Skeletal muscle tissue (tissue), 4 donors: ENCODE results near the gene BPGM. TPM values are rescaled to one million over a fixed set of nuclear protein-coding genes. Genes with fewer than 3 reads are reported as not detected.

ENCODE experiments used
- H3K27ac ChIP-seq: one replicate; pipeline ENCODE4 v1.7.0; 2013; ENCODE audit warnings: mild to moderate bottlenecking, low read depth, low read length, inconsistent platforms
- H3K27me3 ChIP-seq, 3 donors: one replicate each; pipeline ENCODE4 v1.7.0; 2013; ENCODE audit warnings: low read length in 3 of 3; ENCODE audit not compliant: control insufficient read depth in 3 of 3, insufficient read depth in 3 of 3
- H3K36me3 ChIP-seq, 3 donors: one replicate each; pipeline ENCODE4 v1.7.0; 2013; ENCODE audit warnings: low read length in 3 of 3; ENCODE audit not compliant: control insufficient read depth in 3 of 3, insufficient read depth in 3 of 3
- H3K4me1 ChIP-seq, 3 donors: one replicate each; pipeline ENCODE4 v1.7.0; 2013; ENCODE audit warnings: low read length in 3 of 3, mild to moderate bottlenecking in 3 of 3; ENCODE audit not compliant: control insufficient read depth in 3 of 3, insufficient read depth in 3 of 3
- H3K4me3 ChIP-seq, 3 donors: one replicate each; pipeline ENCODE4 v1.7.0; 2013; ENCODE audit warnings: low read length in 3 of 3
- H3K9ac ChIP-seq, 3 donors: one replicate each; pipeline ENCODE4 v1.7.0; 2013; ENCODE audit warnings: low read length in 3 of 3, mild to moderate bottlenecking in 3 of 3, moderate library complexity in 2 of 3, low read depth in 1 of 3
- H3K9me3 ChIP-seq, 3 donors: one replicate each; pipeline ENCODE4 v1.7.0; 2013; ENCODE audit warnings: low read length in 3 of 3; ENCODE audit not compliant: control insufficient read depth in 3 of 3
- total RNA-seq: library from RNA; depleted of rRNA; stranded (reverse); fragments of >200 nt; gene quantifications from one replicate; pipeline ENCODE4 v1.2.3, GENCODE V29; 2014
- donor health status: Osteomylitis.

The BPGM gene
- total RNA-seq, 1 donor from 2014 or later = 92.9 TPM

- Histone ChIP-seq H3K27me3 (peaks cover 0 to 2% (median 0%) of the 10 kb centered on the region in 3 donors), H3K36me3 (no peaks in the 10 kb centered on the region), H3K9me3 (no peaks in the 10 kb centered on the region), H3K9ac (no peak overlapping the region), H3K4me1 (no peaks in the 10 kb centered on the region), H3K27ac (no peak overlapping the region), H3K4me3 (no peak overlapping the region)
Measured at GRCh38 chr7:134618756-134619530, 27.7 kb upstream of the BPGM start.

- H3K9me3 ChIP-seq = no peaks in the 10 kb centered on the region
- no peaks in the 10 kb centered on the region for H3K36me3 ChIP-seq
- no peaks in the 10 kb centered on the region for H3K4me1 ChIP-seq
- H3K27me3 ChIP-seq = peaks cover 0 to 2% (median 0%) of the 10 kb centered on the region in 3 donors
- H3K9ac ChIP-seq = no peak overlapping the region
- no peak overlapping the region for H3K4me3 ChIP-seq
- H3K27ac ChIP-seq = no peak overlapping the region
Measured at GRCh38 chr7:134619627-134620331, 26.9 kb upstream of the BPGM start.

- no peak overlapping the region for H3K27ac ChIP-seq
- no peaks in the 10 kb centered on the region for H3K9me3 ChIP-seq
- no peaks in the 10 kb centered on the region for H3K36me3 ChIP-seq
- peaks cover 0 to 2% (median 0%) of the 10 kb centered on the region in 3 donors for H3K27me3 ChIP-seq
- no peak overlapping the region for H3K9ac ChIP-seq
- no peaks in the 10 kb centered on the region for H3K4me1 ChIP-seq
- H3K4me3 ChIP-seq = no peak overlapping the region
Measured at GRCh38 chr7:134622303-134622995, 24.2 kb upstream of the BPGM start.

GRCh38 chr7:134623193-134623592 is 23.5 kb upstream of the BPGM start:
- Histone ChIP-seq H3K9ac (no peak overlapping the region), H3K27ac (no peak overlapping the region), H3K9me3 (no peaks in the 10 kb centered on the region), H3K27me3 (peaks cover 0 to 2% (median 0%) of the 10 kb centered on the region in 3 donors), H3K36me3 (no peaks in the 10 kb centered on the region), H3K4me1 (no peaks in the 10 kb centered on the region), H3K4me3 (no peak overlapping the region)

- H3K27me3 ChIP-seq = peaks cover 0 to 2% (median 0%) of the 10 kb centered on the region in 3 donors
- H3K4me3 ChIP-seq = no peak overlapping the region
- no peaks in the 10 kb centered on the region for H3K4me1 ChIP-seq
- no peak overlapping the region for H3K9ac ChIP-seq
- H3K9me3 ChIP-seq = no peaks in the 10 kb centered on the region
- no peak overlapping the region for H3K27ac ChIP-seq
- no peaks in the 10 kb centered on the region for H3K36me3 ChIP-seq
Measured at GRCh38 chr7:134625550-134625949, 21.1 kb upstream of the BPGM start.

- Histone ChIP-seq H3K27ac (no peak overlapping the region), H3K4me1 (no peaks in the 10 kb centered on the region), H3K4me3 (no peak overlapping the region), H3K36me3 (no peaks in the 10 kb centered on the region), H3K9me3 (no peaks in the 10 kb centered on the region), H3K9ac (no peak overlapping the region), H3K27me3 (peaks cover 0 to 2% (median 0%) of the 10 kb centered on the region in 3 donors)
Measured at GRCh38 chr7:134627109-134627774, 19.4 kb upstream of the BPGM start.

GRCh38 chr7:134627775-134628153 is 18.9 kb upstream of the BPGM start:
- no peaks in the 10 kb centered on the region for H3K27me3 ChIP-seq
- no peak overlapping the region for H3K27ac ChIP-seq
- no peaks in the 10 kb centered on the region for H3K36me3 ChIP-seq
- H3K4me1 ChIP-seq = no peaks in the 10 kb centered on the region
- no peaks in the 10 kb centered on the region for H3K9me3 ChIP-seq
- no peak overlapping the region for H3K4me3 ChIP-seq
- H3K9ac ChIP-seq = no peak overlapping the region

- Histone ChIP-seq H3K27me3 (no peaks in the 10 kb centered on the region), H3K27ac (no peak overlapping the region), H3K4me3 (no peak overlapping the region), H3K36me3 (no peaks in the 10 kb centered on the region), H3K9ac (no peak overlapping the region), H3K9me3 (no peaks in the 10 kb centered on the region), H3K4me1 (no peaks in the 10 kb centered on the region)
Measured at GRCh38 chr7:134629445-134629844, 17.2 kb upstream of the BPGM start.

- Histone ChIP-seq H3K9ac (no peak overlapping the region), H3K36me3 (no peaks in the 10 kb centered on the region), H3K9me3 (no peaks in the 10 kb centered on the region), H3K4me3 (no peak overlapping the region), H3K27me3 (no peaks in the 10 kb centered on the region), H3K4me1 (no peaks in the 10 kb centered on the region), H3K27ac (no peak overlapping the region)
Measured at GRCh38 chr7:134630237-134630636, 16.4 kb upstream of the BPGM start.
